Prostate gland (tissue), 2 donors: Measurements from ENCODE around the gene CEBPG. TPM values are rescaled to one million over a fixed set of nuclear protein-coding genes. Genes with fewer than 3 reads are reported as not detected.

ENCODE experiments used
- DNase-seq: peaks from one replicate; pipeline ENCODE4 v3.0.0-alpha.2; 2019; ENCODE audit warnings: low spot score
- H3K27ac ChIP-seq, 2 donors: fragments of 200-600 bp; sonication (generic); 2 replicates each; pipeline ENCODE4 v1.5.1; 2017 to 2019
- H3K27me3 ChIP-seq: fragments of 200-600 bp; sonication (generic); replicated peaks from 2 replicates; pipeline ENCODE4 v1.5.1; 2019; ENCODE audit not compliant: insufficient read depth
- H3K36me3 ChIP-seq, 2 donors: fragments of 200-600 bp; sonication (generic); 1 replicate in 1 of 2; 2 replicates in 1 of 2; pipeline versions ENCODE4 v1.5.1 to v1.8.1; 2017 to 2019
- H3K4me1 ChIP-seq: fragments of 200-600 bp; sonication (generic); replicated peaks from 2 replicates; pipeline ENCODE4 v1.5.1; 2019
- H3K4me3 ChIP-seq, 2 donors: fragments of 200-600 bp; sonication (generic); 2 replicates each; pipeline ENCODE4 v1.5.1; 2017 to 2019
- H3K9me3 ChIP-seq: fragments of 200-600 bp; sonication (generic); 2 replicates; pipeline ENCODE4 v1.5.1; 2017
- POLR2A ChIP-seq: fragments of 450-650 bp; IDR thresholded peaks from one replicate; pipeline ENCODE4 v1.6.1; 2016; ENCODE audit warnings: antibody characterized with exemption, mild to moderate bottlenecking
- POLR2AphosphoS5 ChIP-seq: sonication (generic); formaldehyde crosslinking; IDR thresholded peaks from one replicate; pipeline ENCODE4 v1.6.1; 2017; ENCODE audit warnings: antibody characterized with exemption
- WGBS: methylation state at CpG from one replicate; pipeline ENCODE4 v1.1.5; 2018; 5-methylcytosine and 5-hydroxymethylcytosine counted together
- intact Hi-C: fragments of 100-400 bp; cut with DNase I; formaldehyde crosslinking; loops from one replicate; pipeline ENCODE4 v1.14.2; 2022
- total RNA-seq, 2 donors: library from RNA; depleted of rRNA; stranded (reverse); fragments of >200 nt; gene quantifications; one replicate each; pipeline ENCODE4 v1.1.0, GENCODE V29; 2016
- TF ChIP-seq, protein P1 (sequence below), 4 experiments: fragments of 200-600 bp in 2 of 4; fragments of 450-650 bp in 2 of 4; sonication (generic) in 2 of 4; IDR thresholded peaks; 1 replicate in 3 of 4; 2 replicates in 1 of 4; pipeline ENCODE4 v1.5.1; 2016 to 2019; ENCODE audit warnings: antibody characterized with exemption in 4 of 4, mild to moderate bottlenecking in 2 of 4, moderate library complexity in 2 of 4

Gene CEBPG
- total RNA-seq, 2 donors from 2014 or later: 15.7 to 19.7 TPM

DNA sequence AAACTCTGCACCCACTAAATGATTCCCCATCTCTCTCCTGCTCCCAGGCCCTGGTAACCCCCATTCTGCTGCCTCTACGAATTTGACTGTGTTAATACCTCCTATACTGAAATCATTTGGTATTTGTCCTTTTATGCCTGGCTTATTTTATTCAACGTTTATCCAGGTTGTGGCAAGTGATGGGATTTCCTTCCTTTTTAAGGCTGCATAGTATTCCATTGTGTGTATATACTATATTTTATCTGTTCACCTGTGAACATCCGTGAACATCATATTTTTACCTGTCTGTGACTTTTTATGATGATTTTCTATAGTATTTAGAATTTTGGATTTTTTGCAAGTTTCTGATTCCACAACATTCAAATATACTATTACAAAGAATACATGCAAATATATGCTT is 13.9 kb upstream of the CEBPG start:
- DNase-seq: no peak
- Histone ChIP-seq H3K27me3 (no peaks in the 10 kb centered on the region), H3K9me3 (no peaks in the 10 kb centered on the region), H3K27ac (no peak overlapping the region), H3K4me1 (no peaks in the 10 kb centered on the region), H3K4me3 (no peak overlapping the region), H3K36me3 (no peaks in the 10 kb centered on the region)
- TF ChIP-seq POLR2AphosphoS5: no peak
- TF ChIP-seq, protein P1, sequence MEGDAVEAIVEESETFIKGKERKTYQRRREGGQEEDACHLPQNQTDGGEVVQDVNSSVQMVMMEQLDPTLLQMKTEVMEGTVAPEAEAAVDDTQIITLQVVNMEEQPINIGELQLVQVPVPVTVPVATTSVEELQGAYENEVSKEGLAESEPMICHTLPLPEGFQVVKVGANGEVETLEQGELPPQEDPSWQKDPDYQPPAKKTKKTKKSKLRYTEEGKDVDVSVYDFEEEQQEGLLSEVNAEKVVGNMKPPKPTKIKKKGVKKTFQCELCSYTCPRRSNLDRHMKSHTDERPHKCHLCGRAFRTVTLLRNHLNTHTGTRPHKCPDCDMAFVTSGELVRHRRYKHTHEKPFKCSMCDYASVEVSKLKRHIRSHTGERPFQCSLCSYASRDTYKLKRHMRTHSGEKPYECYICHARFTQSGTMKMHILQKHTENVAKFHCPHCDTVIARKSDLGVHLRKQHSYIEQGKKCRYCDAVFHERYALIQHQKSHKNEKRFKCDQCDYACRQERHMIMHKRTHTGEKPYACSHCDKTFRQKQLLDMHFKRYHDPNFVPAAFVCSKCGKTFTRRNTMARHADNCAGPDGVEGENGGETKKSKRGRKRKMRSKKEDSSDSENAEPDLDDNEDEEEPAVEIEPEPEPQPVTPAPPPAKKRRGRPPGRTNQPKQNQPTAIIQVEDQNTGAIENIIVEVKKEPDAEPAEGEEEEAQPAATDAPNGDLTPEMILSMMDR (IDR thresholded peaks at IDR 0.05): no peak
- TF ChIP-seq POLR2A: no peak
- 89% methylated on average over 3 of the region's 3 CpGs for WGBS
- intact Hi-C loops: no loop called here

DNA sequence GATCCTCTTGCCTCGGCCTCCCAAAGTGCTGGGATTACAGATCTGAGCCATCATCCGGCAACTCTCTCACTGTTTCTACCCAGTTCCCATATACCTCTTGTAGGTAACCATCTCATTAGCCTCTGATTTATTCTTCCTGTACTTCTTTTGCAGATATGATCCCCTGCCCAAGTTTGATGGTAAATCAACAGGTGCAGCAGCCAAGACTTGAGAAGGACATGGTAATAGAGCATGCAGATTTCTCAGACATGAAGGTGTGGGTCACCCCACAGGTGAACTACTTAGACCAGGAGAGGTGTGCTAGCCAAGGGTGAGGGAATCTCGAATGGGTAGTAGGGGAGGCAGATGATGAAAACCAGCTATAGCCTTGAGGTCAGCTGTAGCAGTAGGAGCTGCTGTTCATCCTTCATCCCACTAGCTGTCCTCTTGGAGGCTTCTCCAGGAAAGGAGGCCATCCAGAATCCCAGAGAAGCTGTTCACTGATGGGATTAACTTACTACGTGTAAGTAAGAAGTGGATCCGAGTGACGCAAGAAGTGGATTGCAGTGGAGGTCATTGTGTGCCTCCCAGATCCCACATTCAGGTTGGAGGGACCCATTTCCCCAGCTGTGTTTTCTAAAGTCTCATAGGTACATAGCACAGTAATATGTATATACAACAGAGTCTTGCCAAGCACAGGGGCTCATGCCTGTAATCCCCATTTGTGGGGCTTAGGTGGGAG is 10.8 kb upstream of the CEBPG start:
- intact Hi-C loops: no loop called here
- Histone ChIP-seq H3K4me3 (no peak overlapping the region), H3K4me1 (no peaks in the 10 kb centered on the region), H3K27ac (no peak overlapping the region), H3K9me3 (no peaks in the 10 kb centered on the region), H3K27me3 (no peaks in the 10 kb centered on the region), H3K36me3 (no peaks in the 10 kb centered on the region)
- no peak for DNase-seq
- TF ChIP-seq, protein P1 (IDR thresholded peaks at IDR 0.05): no peak
- TF ChIP-seq POLR2A: no peak
- TF ChIP-seq POLR2AphosphoS5: no peak
- 88% methylated on average over 6 of the region's 6 CpGs for WGBS

DNA sequence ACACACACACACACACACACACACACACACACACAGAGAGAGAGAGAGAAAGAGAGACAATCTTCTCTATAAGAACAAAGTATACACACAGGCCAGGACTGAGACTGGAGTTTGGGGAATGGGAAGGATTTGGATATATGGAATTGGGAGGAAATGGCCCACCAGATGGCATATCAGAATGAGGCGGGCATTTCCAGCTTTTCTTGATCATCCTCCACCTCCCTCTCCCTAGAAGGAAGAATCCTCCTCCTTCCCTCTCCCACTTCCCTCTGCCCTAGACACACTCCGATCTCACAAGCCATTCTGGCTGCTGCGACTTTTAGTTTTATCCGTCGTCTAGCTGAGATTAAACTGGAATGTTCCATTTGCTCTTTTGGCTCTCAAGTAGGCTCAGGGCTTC is 10.0 kb upstream of the CEBPG start:
- Histone ChIP-seq H3K27ac (no peak overlapping the region), H3K27me3 (no peaks in the 10 kb centered on the region), H3K36me3 (no peaks in the 10 kb centered on the region), H3K4me3 (no peak overlapping the region), H3K9me3 (no peaks in the 10 kb centered on the region), H3K4me1 (no peaks in the 10 kb centered on the region)
- intact Hi-C loops: no loop called here
- TF ChIP-seq POLR2A: no peak
- TF ChIP-seq POLR2AphosphoS5: no peak
- TF ChIP-seq, protein P1 (IDR thresholded peaks at IDR 0.05): no peak
- 89% methylated on average over 5 of the region's 5 CpGs for WGBS
- no peak for DNase-seq

DNA sequence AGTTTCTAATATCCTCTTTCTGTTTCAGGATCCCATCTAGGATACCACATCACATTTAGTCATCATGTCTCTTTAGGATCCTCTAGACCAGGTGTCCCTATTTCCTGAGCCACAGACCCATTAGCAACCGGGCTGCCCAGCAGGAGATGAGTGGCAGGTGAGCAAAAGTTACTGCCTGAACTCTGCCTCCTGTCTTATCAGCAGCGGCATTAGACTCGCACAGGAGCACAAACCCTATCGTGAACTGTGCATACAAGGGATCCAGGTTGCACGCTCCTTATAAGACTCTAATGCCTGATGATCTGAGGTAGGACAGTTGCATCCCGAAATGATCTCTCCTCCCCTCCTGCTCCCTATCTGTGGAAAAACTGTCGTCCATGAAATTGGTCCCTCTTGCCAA is 7.8 kb upstream of the CEBPG start:
- Histone ChIP-seq H3K27me3 (no peaks in the 10 kb centered on the region), H3K4me3 (no peak overlapping the region), H3K27ac (no peak overlapping the region), H3K9me3 (no peaks in the 10 kb centered on the region), H3K36me3 (no peaks in the 10 kb centered on the region), H3K4me1 (no peaks in the 10 kb centered on the region)
- DNase-seq: no peak
- 86% methylated on average over 7 of the region's 7 CpGs for WGBS
- TF ChIP-seq, protein P1 (IDR thresholded peaks at IDR 0.05): no peak
- TF ChIP-seq POLR2AphosphoS5 (no peak), POLR2A (no peak)
- intact Hi-C loops: no loop called here

DNA sequence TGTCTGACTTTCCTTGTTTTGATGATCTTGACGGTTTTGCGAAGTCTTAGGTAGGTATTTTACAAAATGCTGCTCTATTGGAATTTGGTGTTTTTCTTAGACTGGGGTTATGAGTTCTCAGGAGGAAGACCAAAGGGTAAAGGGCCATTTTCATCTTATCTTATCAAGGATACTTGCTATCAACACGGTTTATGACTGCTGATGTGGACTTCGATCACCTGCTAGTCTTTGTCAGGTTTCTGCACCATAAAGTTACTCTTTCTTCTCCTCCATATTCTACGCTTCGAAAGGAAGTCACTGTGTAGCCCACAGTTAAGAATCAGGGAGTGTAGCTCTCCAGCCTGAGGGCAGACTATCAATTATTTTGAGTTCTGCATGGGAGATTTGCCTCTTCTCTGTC is 7.4 kb upstream of the CEBPG start:
- Histone ChIP-seq H3K27ac (no peak overlapping the region), H3K4me3 (no peak overlapping the region), H3K36me3 (no peaks in the 10 kb centered on the region), H3K27me3 (no peaks in the 10 kb centered on the region), H3K9me3 (no peaks in the 10 kb centered on the region), H3K4me1 (no peaks in the 10 kb centered on the region)
- TF ChIP-seq POLR2AphosphoS5 (no peak), POLR2A (no peak)
- TF ChIP-seq, protein P1 (IDR thresholded peaks at IDR 0.05): no peak
- 80% methylated on average over 6 of the region's 6 CpGs for WGBS
- intact Hi-C loops: no loop called here
- DNase-seq: no peak
